HepG2 (cell line): ENCODE results near the gene ABCA2. TPM values are rescaled to one million over a fixed set of nuclear protein-coding genes. Genes with fewer than 3 reads are reported as not detected.

ENCODE experiments used
- AGO1 ChIP-seq: fragments of 200-400 bp; formaldehyde crosslinking; IDR thresholded peaks from 2 replicates; pipeline ENCODE4 v1.6.1; 2017; ENCODE audit warnings: mild to moderate bottlenecking, low read depth, low read length, moderate library complexity; ENCODE audit not compliant: poor library complexity, severe bottlenecking
- ATAD3A ChIP-seq: sonication (generic); formaldehyde crosslinking; IDR thresholded peaks from 2 replicates; pipeline ENCODE4 v1.4.0; 2020; ENCODE audit warnings: missing genetic modification reagents
- CBFB ChIP-seq: sonication (generic); formaldehyde crosslinking; IDR thresholded peaks from 2 replicates; pipeline ENCODE4 v1.4.0; 2020; ENCODE audit warnings: missing genetic modification reagents
- DR1 ChIP-seq: sonication (generic); formaldehyde crosslinking; IDR thresholded peaks from 2 replicates; pipeline ENCODE4 v1.8.0; 2021; ENCODE audit warnings: mild to moderate bottlenecking, missing genetic modification reagents, inconsistent platforms
- EED ChIP-seq: sonication (generic); formaldehyde crosslinking; IDR thresholded peaks from 2 replicates; pipeline ENCODE4 v1.5.0; 2020; ENCODE audit warnings: mild to moderate bottlenecking, missing genetic modification reagents
- ELF4 ChIP-seq: sonication (generic); formaldehyde crosslinking; IDR thresholded peaks from 2 replicates; pipeline ENCODE4 v1.5.0; 2020; ENCODE audit warnings: missing genetic modification reagents, mild to moderate bottlenecking, moderate library complexity, borderline replicate concordance
- EP300 ChIP-seq, 3 experiments: sonication (generic) in 1 of 3; formaldehyde crosslinking in 1 of 3; IDR thresholded peaks; 2 replicates each; pipeline versions ENCODE4 v1.5.1 to v1.6.1; 2011 to 2020; ENCODE audit warnings: low read depth in 2 of 3, low read length in 2 of 3, borderline replicate concordance in 1 of 3, improper control_type of control experiment in 1 of 3, mild to moderate bottlenecking in 1 of 3, missing genetic modification reagents in 1 of 3, moderate library complexity in 1 of 3
- ETV6 ChIP-seq: sonication (generic); formaldehyde crosslinking; conservative IDR thresholded peaks from 2 replicates; pipeline ENCODE4 v1.4.0; 2020; ENCODE audit warnings: missing genetic modification reagents
- GFI1 ChIP-seq: sonication (generic); formaldehyde crosslinking; IDR thresholded peaks from 2 replicates; pipeline ENCODE4 v1.5.0; 2020; ENCODE audit warnings: missing genetic modification reagents, mild to moderate bottlenecking, borderline replicate concordance
- KAT2B ChIP-seq: fragments of 150-350 bp; IDR thresholded peaks from 2 replicates; pipeline ENCODE4 v1.6.1; 2014; ENCODE audit warnings: low read depth, low read length, borderline replicate concordance
- KDM6A ChIP-seq: IDR thresholded peaks from 2 replicates; pipeline ENCODE4 v1.6.1; 2016; ENCODE audit warnings: low read depth
- LCORL ChIP-seq, 2 experiments: fragments of 450-650 bp in 1 of 2; sonication (generic) in 1 of 2; formaldehyde crosslinking in 1 of 2; IDR thresholded peaks; 2 replicates each; pipeline versions ENCODE4 v1.5.0 to v1.6.1; 2017 to 2020; ENCODE audit warnings: antibody characterized with exemption in 1 of 2, missing genetic modification reagents in 1 of 2
- MAX ChIP-seq: IDR thresholded peaks from 2 replicates; pipeline ENCODE4 v1.6.1; 2012; ENCODE audit warnings: inconsistent platforms
- MTF1 ChIP-seq: sonication (generic); formaldehyde crosslinking; IDR thresholded peaks from 2 replicates; pipeline ENCODE4 v1.5.0; 2020; ENCODE audit warnings: missing genetic modification reagents
- NR3C1 ChIP-seq: sonication (generic); formaldehyde crosslinking; IDR thresholded peaks from 2 replicates; pipeline ENCODE4 v1.4.0; 2020; ENCODE audit warnings: missing genetic modification reagents
- PAF1 ChIP-seq: IDR thresholded peaks from 2 replicates; pipeline ENCODE4 v1.6.1; 2016; ENCODE audit warnings: missing genetic modification reagents, missing compliant biosample characterization
- RFXANK ChIP-seq: IDR thresholded peaks from 2 replicates; pipeline ENCODE4 v1.6.1; 2016
- SALL1 ChIP-seq: sonication (generic); formaldehyde crosslinking; IDR thresholded peaks from 2 replicates; pipeline ENCODE4 v1.8.0; 2022; ENCODE audit warnings: mild to moderate bottlenecking, missing genetic modification reagents
- SATB2 ChIP-seq: sonication (generic); formaldehyde crosslinking; IDR thresholded peaks from 2 replicates; pipeline ENCODE4 v1.5.0; 2020; ENCODE audit warnings: missing genetic modification reagents
- SMAD3 ChIP-seq: sonication (generic); formaldehyde crosslinking; IDR thresholded peaks from 2 replicates; pipeline ENCODE4 v1.4.0; 2020; ENCODE audit warnings: missing genetic modification reagents
- SNRNP70 ChIP-seq: fragments of 200-400 bp; formaldehyde crosslinking; IDR thresholded peaks from 2 replicates; pipeline ENCODE4 v1.6.1; 2017; ENCODE audit warnings: mild to moderate bottlenecking, low read depth, low read length, moderate library complexity
- TFDP1 ChIP-seq: IDR thresholded peaks from 2 replicates; pipeline ENCODE4 v1.6.1; 2016; ENCODE audit warnings: missing compliant biosample characterization, missing genetic modification reagents, borderline replicate concordance
- TGIF2 ChIP-seq: IDR thresholded peaks from 2 replicates; pipeline ENCODE4 v1.6.1; 2016; ENCODE audit warnings: control low read depth, missing compliant biosample characterization
- TSC22D2 ChIP-seq: sonication (generic); formaldehyde crosslinking; IDR thresholded peaks from 2 replicates; pipeline ENCODE4 v1.5.1; 2020; ENCODE audit warnings: missing genetic modification reagents, mild to moderate bottlenecking, borderline replicate concordance
- ZBTB26 ChIP-seq: IDR thresholded peaks from 2 replicates; pipeline ENCODE4 v1.6.1; 2016; ENCODE audit warnings: missing compliant biosample characterization, missing genetic modification reagents, borderline replicate concordance
- ZNF501 ChIP-seq: sonication (generic); formaldehyde crosslinking; IDR thresholded peaks from 2 replicates; pipeline ENCODE4 v1.5.1; 2020; ENCODE audit warnings: mild to moderate bottlenecking, moderate library complexity, missing genetic modification reagents
- ZNF543 ChIP-seq: sonication (generic); formaldehyde crosslinking; IDR thresholded peaks from 2 replicates; pipeline ENCODE4 v1.4.0; 2020; ENCODE audit warnings: mild to moderate bottlenecking, missing genetic modification reagents
- ZNF557 ChIP-seq: sonication (generic); formaldehyde crosslinking; IDR thresholded peaks from 2 replicates; pipeline ENCODE4 v1.4.0; 2020; ENCODE audit warnings: missing genetic modification reagents
- ZNF564 ChIP-seq: sonication (generic); formaldehyde crosslinking; IDR thresholded peaks from 2 replicates; pipeline ENCODE4 v1.8.1; 2023; ENCODE audit warnings: mild to moderate bottlenecking, missing genetic modification reagents
- ZNF652 ChIP-seq: IDR thresholded peaks from 2 replicates; pipeline ENCODE4 v1.6.1; 2016; ENCODE audit warnings: low read depth, borderline replicate concordance
- ZNF879 ChIP-seq: sonication (generic); formaldehyde crosslinking; IDR thresholded peaks from 2 replicates; pipeline ENCODE4 v1.8.1; 2023; ENCODE audit warnings: missing genetic modification reagents
- polyA plus RNA-seq, 8 experiments: library from polyadenylated mRNA; depleted of rRNA in 3 of 8; stranded (reverse) in 7 of 8; unstranded in 1 of 8; fragments of >200 nt; fragmentation: Illumina TruSeq in 4 of 8; extraction: Trizol in 4 of 8; gene quantifications; 2 replicates each; pipeline versions ENCODE4 v1.2.1 to v1.2.3, GENCODE V29; 2011 to 2016; ENCODE audit warnings: low read depth in 4 of 8, missing spikeins in 1 of 8, mixed read lengths in 1 of 8; ENCODE audit not compliant: insufficient read depth in 1 of 8
- total RNA-seq, 5 experiments: library from RNA; depleted of rRNA; stranded (reverse); fragments of >200 nt; fragmentation: Illumina TruSeq; extraction: Trizol; gene quantifications; 2 replicates each; pipeline ENCODE4 v1.2.3, GENCODE V29; 2016; ENCODE audit warnings: low read depth in 1 of 5

Gene ABCA2
- total and polyA plus RNA-seq, 2 of the 13 experiments (the other 11 are each of a cell fraction or from before 2014, with no cell fraction given): 2.9 to 19.2 TPM

GRCh38 chr9:137001857-137002645 is 26.0 kb downstream of the ABCA2 start (continued):
- TF ChIP-seq KAT2B (no peak), SALL1 (CRISPR knock-in tag) (no peak; the same call in 1 of the 2 replicates), ATAD3A (no peak), ZNF501 (no peak), ZBTB26 (CRISPR knock-in tag) (no peak; the same call in 1 of the 2 replicates), RFXANK (CRISPR knock-in tag) (no peak), TGIF2 (no peak), EP300 (IDR thresholded peaks at IDR 0.05; ENCODE audit: low read depth in 2 of 2, low read length in 2 of 2) (no peak), EP300 (CRISPR knock-in tag; IDR thresholded peaks at IDR 0.05; ENCODE audit: borderline replicate concordance) (no peak), ZNF557 (CRISPR knock-in tag) (no peak), ZNF543 (CRISPR knock-in tag) (no peak), MAX (peak; percentile 67), AGO1 (no peak), CBFB (CRISPR knock-in tag) (no peak), DR1 (CRISPR knock-in tag) (no peak), NR3C1 (CRISPR knock-in tag) (no peak), PAF1 (CRISPR knock-in tag) (no peak), KDM6A (CRISPR knock-in tag) (no peak), TFDP1 (CRISPR knock-in tag) (peak; percentile 65; the same call in 1 of the 2 replicates), SNRNP70 (no peak), ZNF879 (no peak), EED (no peak), ETV6 (no peak), SATB2 (CRISPR knock-in tag) (no peak), MTF1 (no peak), ZNF652 (no peak), LCORL (IDR thresholded peaks at IDR 0.05) (no peak), LCORL (CRISPR knock-in tag; IDR thresholded peaks at IDR 0.05) (no peak), ZNF564 (CRISPR knock-in tag) (no peak), SMAD3 (no peak), GFI1 (CRISPR knock-in tag) (no peak), TSC22D2 (CRISPR knock-in tag) (no peak), ELF4 (no peak)
